Upper lobe of right lung (tissue), 1 donor: ENCODE results near the gene MACROD1. TPM values are rescaled to one million over a fixed set of nuclear protein-coding genes. Genes with fewer than 3 reads are reported as not detected.

ENCODE experiments used
- ATAC-seq: fragments of 200-7000 bp; cut with Tn5 transposase; one replicate; pipeline ENCODE4 v1.9.1; 2020; ENCODE audit warnings: mild to moderate bottlenecking, moderate library complexity
- DNase-seq: peaks from one replicate; pipeline ENCODE4 v3.0.0-alpha.2; 2020
- H3K27ac ChIP-seq: fragments of 200-600 bp; one replicate; pipeline ENCODE4 v1.8.0; 2022
- H3K27me3 ChIP-seq: fragments of 200-600 bp; one replicate; pipeline ENCODE4 v1.8.0; 2022; ENCODE audit warnings: mild to moderate bottlenecking
- H3K36me3 ChIP-seq: fragments of 200-600 bp; one replicate; pipeline ENCODE4 v1.8.0; 2022
- H3K4me1 ChIP-seq: fragments of 200-600 bp; one replicate; pipeline ENCODE4 v1.8.0; 2022
- H3K4me3 ChIP-seq: fragments of 200-600 bp; one replicate; pipeline ENCODE4 v1.8.0; 2022; ENCODE audit warnings: mild to moderate bottlenecking
- H3K9me3 ChIP-seq: fragments of 200-600 bp; one replicate; pipeline ENCODE4 v1.8.0; 2022
- intact Hi-C: fragments of 100-400 bp; cut with DNase I; formaldehyde crosslinking; loops from one replicate; pipeline ENCODE4 v1.11.0; 2022
- total RNA-seq: library from RNA; stranded (reverse); fragmentation: NEBNext Ultra II Directional; extraction: Animal tissue kit (Norgen Biotek cat#: 25700); gene quantifications from one replicate; pipeline ENCODE4 v1.2.1, GENCODE V29; 2021
- TF ChIP-seq, protein P1 (sequence below): fragments of 200-600 bp; IDR thresholded peaks from one replicate; pipeline ENCODE4 v1.8.0; 2022; ENCODE audit warnings: antibody characterized with exemption
- donor health status: DM: no; HTN: yes; CAD: no; lungs with severe emphysema.

Gene MACROD1
- total RNA-seq, 1 donor from 2014 or later = 15.8 TPM

- ATAC-seq = peak; percentile 81
- no peaks in the 10 kb centered on the region for H3K4me1 ChIP-seq
- TF ChIP-seq, protein P1, sequence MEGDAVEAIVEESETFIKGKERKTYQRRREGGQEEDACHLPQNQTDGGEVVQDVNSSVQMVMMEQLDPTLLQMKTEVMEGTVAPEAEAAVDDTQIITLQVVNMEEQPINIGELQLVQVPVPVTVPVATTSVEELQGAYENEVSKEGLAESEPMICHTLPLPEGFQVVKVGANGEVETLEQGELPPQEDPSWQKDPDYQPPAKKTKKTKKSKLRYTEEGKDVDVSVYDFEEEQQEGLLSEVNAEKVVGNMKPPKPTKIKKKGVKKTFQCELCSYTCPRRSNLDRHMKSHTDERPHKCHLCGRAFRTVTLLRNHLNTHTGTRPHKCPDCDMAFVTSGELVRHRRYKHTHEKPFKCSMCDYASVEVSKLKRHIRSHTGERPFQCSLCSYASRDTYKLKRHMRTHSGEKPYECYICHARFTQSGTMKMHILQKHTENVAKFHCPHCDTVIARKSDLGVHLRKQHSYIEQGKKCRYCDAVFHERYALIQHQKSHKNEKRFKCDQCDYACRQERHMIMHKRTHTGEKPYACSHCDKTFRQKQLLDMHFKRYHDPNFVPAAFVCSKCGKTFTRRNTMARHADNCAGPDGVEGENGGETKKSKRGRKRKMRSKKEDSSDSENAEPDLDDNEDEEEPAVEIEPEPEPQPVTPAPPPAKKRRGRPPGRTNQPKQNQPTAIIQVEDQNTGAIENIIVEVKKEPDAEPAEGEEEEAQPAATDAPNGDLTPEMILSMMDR = no peak
- H3K27me3 ChIP-seq = no peaks in the 10 kb centered on the region
- intact Hi-C loops = no loop called here
- no peaks in the 10 kb centered on the region for H3K9me3 ChIP-seq
- peak; percentile 89 for DNase-seq
- no peak overlapping the region for H3K4me3 ChIP-seq
- peak overlapping the region; percentile 66 for H3K27ac ChIP-seq
- H3K36me3 ChIP-seq = no peaks in the 10 kb centered on the region
These were observed 43.2 kb downstream of the MACROD1 start for GRCh38 chr11:64122411-64123410.

DNA sequence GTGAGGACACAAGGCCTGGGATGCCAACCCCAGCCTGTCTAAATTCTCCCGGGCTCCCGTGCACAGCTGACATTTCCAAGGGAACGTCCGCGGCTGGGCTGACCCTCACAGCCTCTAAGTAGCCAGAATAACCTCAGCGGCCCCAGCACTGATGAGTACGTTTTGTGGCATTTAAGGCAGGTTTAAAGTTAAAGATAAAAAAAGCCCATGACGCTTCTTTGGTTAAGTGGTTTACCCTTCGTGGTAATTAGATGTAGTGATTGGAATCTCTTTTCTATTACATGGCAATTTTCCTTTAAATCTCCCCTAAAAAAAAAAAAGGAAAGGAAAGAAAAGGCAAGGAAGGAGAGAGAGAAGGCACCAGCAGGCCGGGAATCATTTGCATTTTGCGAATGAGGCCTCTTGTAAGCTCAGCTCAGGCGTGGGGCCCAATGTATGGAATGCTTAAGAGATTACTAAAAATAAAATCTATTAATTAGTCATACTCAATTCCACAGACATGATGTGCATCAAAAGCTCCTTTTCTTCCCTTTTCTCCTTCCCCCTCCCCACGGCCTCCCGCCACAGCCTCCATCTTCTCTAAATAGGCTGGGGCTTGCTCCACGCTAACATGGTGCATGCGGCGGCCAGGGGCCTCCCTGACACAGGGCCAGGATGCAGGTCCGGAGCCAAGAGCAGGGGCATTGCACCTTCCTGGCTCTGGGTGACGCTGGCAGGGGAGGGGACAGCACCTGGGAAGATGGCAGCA lies 44.1 kb downstream of the MACROD1 start:
- no peak overlapping the region for H3K4me3 ChIP-seq
- peak overlapping the region; percentile 66 for H3K27ac ChIP-seq
- H3K27me3 ChIP-seq = no peaks in the 10 kb centered on the region
- intact Hi-C loops = no loop called here
- H3K36me3 ChIP-seq = no peaks in the 10 kb centered on the region
- DNase-seq (no peak), ATAC-seq (no peak)
- H3K9me3 ChIP-seq = no peaks in the 10 kb centered on the region
- TF ChIP-seq, protein P1 = no peak
- no peaks in the 10 kb centered on the region for H3K4me1 ChIP-seq

DNA sequence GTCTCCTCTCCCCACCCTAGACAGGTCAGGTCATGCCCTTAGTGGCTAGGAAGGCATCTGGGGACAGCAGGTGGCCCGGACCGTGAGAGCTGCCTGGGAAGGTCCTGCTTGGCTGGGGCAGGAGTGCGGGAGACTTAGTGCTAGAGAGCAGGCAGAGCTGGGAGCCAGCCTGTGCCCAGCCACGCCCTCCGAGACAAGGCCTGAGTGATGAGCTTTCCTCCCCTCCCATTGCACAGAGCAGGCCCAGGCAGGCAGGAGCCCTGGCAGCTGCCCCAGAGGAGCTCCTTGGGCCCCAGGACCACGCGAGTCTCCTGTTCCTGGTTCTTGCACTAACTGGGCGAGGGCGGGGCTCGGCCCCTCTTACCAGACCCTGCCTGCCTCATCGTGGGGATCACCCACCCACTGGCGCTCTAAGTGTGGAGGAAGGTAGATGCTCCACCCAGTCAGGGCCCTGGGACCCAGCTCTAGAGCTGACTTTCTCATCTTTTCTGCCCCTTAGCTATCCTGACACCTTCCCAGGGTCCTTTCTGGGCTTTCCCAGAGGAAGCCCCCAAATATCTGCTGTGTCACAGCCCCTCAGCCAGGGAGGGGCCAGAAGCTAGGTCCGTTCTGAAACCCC lies 44.9 kb downstream of the MACROD1 start:
- Histone ChIP-seq H3K9me3 (no peaks in the 10 kb centered on the region), H3K27me3 (no peaks in the 10 kb centered on the region), H3K36me3 (no peaks in the 10 kb centered on the region), H3K4me1 (no peaks in the 10 kb centered on the region), H3K4me3 (no peak overlapping the region), H3K27ac (no peak overlapping the region)
- DNase-seq = no peak
- TF ChIP-seq, protein P1 = no peak
- intact Hi-C loops = no loop called here
- peak; percentile 41 for ATAC-seq

DNA sequence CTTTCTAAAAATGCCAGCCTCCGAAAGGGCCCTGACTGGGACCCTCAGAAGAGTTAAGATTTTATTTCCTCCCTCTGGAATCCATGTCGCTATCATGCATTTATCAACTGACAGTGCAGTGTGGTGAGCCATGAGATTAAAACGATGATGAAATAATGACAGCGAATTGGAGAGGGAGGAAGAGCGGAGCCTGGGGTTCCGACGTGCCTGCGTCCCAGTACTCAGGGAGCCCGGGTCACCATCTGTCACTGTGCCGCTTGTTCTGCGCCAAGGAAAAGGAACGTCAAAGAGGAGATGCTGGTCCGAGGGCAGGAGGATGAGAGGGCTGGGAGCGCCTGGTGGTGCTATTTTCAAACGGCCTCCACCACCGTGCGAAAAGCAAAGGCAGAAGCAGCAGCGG lies 46.2 kb downstream of the MACROD1 start:
- Histone ChIP-seq H3K27me3 (no peaks in the 10 kb centered on the region), H3K27ac (no peak overlapping the region), H3K36me3 (no peaks in the 10 kb centered on the region), H3K9me3 (no peaks in the 10 kb centered on the region), H3K4me3 (no peak overlapping the region), H3K4me1 (no peaks in the 10 kb centered on the region)
- no peak for DNase-seq
- TF ChIP-seq, protein P1 = no peak
- intact Hi-C loops = no loop called here
- no peak for ATAC-seq

DNA sequence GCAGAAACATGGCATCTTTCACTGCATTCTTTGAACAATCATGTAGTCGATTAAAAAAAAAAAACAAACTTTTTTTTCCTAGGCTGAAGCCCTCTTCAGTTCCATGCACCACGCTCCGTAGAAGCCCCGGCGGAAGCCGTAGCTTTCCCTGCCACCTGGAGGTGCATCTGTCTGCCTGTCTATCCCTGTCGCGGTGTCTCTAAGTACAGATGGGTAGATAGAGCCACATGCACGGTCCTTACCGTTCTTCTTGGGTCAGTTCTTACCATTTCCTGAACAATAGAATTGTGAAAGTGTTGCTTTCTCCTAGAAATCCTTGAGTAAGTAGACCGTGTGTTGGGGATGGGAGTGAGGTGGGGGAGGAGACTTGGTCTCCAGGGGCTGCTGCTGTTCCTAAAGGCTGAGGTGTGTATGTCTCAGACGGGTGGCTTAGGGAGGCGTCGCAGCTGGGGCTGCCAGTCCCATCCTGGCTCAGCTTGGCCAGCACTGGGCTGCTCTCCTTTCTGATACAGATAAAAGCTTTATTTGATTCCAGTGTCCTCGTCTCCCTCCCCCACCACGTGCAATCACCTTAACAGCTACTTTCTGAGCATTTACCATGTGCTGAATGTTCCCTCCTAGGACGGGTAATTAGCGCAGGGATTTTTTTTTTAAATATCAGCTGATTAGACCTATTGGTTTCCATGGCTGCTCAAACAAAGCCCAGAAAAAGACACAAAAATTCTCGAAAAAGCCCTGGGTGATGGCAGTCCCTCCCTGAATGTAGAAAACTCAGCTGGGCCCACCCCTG lies 46.8 kb downstream of the MACROD1 start:
- TF ChIP-seq, protein P1 = no peak
- Histone ChIP-seq H3K4me1 (no peaks in the 10 kb centered on the region), H3K36me3 (no peaks in the 10 kb centered on the region), H3K27me3 (no peaks in the 10 kb centered on the region), H3K4me3 (no peak overlapping the region), H3K27ac (no peak overlapping the region), H3K9me3 (no peaks in the 10 kb centered on the region)
- DNase-seq (no peak), ATAC-seq (no peak)
- intact Hi-C loops = no loop called here
